ENCODE data around the gene SAA4.
"Not testable (repeated sequence)": the region's sequence is repeated elsewhere in the genome, so short reads cannot be mapped to it uniquely, and the experiment has no call there.

Gene SAA4

DNA sequence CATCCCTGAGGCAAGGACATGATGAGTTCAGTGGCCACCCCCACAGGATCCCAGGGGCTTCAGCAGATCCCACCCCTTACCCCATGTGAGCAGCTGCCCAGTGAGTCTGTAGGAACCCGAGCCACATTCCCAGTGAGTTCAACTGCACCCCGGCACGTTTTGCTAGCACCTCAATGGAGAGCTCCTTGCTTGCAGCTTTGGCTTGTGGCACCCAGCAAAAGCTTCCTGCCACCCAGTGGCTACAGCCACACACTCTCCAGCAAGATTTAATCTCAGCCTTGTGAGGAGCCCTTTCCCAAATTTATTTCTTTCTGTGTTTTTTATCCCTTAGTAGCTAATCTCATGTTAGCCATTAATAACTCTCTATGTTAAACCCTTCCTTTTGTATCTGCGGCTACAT, 33.5 kb upstream of the SAA4 start:
- no peaks in the 10 kb centered on the region for H4K20me1 ChIP-seq (ENCODE audit: control insufficient read depth, insufficient read depth, low read depth, low read length)
- TF ChIP-seq, protein P1, sequence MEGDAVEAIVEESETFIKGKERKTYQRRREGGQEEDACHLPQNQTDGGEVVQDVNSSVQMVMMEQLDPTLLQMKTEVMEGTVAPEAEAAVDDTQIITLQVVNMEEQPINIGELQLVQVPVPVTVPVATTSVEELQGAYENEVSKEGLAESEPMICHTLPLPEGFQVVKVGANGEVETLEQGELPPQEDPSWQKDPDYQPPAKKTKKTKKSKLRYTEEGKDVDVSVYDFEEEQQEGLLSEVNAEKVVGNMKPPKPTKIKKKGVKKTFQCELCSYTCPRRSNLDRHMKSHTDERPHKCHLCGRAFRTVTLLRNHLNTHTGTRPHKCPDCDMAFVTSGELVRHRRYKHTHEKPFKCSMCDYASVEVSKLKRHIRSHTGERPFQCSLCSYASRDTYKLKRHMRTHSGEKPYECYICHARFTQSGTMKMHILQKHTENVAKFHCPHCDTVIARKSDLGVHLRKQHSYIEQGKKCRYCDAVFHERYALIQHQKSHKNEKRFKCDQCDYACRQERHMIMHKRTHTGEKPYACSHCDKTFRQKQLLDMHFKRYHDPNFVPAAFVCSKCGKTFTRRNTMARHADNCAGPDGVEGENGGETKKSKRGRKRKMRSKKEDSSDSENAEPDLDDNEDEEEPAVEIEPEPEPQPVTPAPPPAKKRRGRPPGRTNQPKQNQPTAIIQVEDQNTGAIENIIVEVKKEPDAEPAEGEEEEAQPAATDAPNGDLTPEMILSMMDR (IDR thresholded peaks at IDR 0.05; ENCODE audit: low read depth, low read length, poor library complexity, severe bottlenecking), result no peak
- no peak for TF ChIP-seq EZH2phosphoT487 (IDR thresholded peaks at IDR 0.05; ENCODE audit: borderline replicate concordance, low read length)

DNA sequence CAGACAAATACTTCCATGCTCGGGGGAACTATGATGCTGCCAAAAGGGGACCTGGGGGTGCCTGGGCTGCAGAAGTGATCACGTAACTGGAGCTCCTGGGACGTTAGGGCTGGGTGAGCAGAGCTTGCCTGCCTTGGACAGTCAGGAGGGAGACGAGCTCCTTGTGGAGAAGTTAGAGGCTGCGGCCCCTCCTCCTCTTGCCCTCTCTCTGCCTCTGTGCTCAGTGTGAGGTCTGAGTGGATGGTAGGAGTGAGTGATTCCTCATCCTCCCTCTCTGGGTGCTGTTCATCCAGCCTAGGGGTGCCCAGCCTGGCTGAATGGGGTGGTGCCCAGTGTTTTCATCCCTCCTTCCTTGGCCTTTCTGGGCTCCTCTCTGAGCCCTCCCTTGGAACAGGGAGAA, 32.6 kb upstream of the SAA4 start:
- H3K4me3 ChIP-seq (ENCODE audit: low read length); H3F3A ChIP-seq (ENCODE audit: control insufficient read depth, insufficient read depth); H4K20me1 ChIP-seq (ENCODE audit: control insufficient read depth, insufficient read depth, low read depth, low read length); H3K9me3 ChIP-seq (ENCODE audit: control insufficient read depth, insufficient read depth, low read length); H3K36me3 ChIP-seq (ENCODE audit: control insufficient read depth, low read length); H3K27ac ChIP-seq (ENCODE audit: low read depth, low read length); H3K4me2 ChIP-seq (ENCODE audit: low read length); H3K4me1 ChIP-seq (ENCODE audit: control insufficient read depth, low read length); H3K9me2 ChIP-seq (replicated peaks; ENCODE audit: control insufficient read depth, low read length); H3K79me2 ChIP-seq (ENCODE audit: control insufficient read depth, low read length); H3K27me3 ChIP-seq (ENCODE audit: control insufficient read depth, low read length): not testable (repeated sequence)

More for the DNA sequence above, 33.5 kb upstream of the SAA4 start:
- H3K4me2 ChIP-seq (ENCODE audit: low read length), result no peak overlapping the region
- H3K79me2 ChIP-seq (ENCODE audit: control insufficient read depth, low read length), result no peaks in the 10 kb centered on the region
- no peaks in the 10 kb centered on the region for H3K4me1 ChIP-seq (ENCODE audit: control insufficient read depth, low read length)
- H3K9me2 ChIP-seq (replicated peaks; ENCODE audit: control insufficient read depth, low read length), result no peaks in the 10 kb centered on the region
- no peak overlapping the region for H3K27ac ChIP-seq (ENCODE audit: low read depth, low read length)
- H3K9me3 ChIP-seq (ENCODE audit: control insufficient read depth, insufficient read depth, low read length), result no peaks in the 10 kb centered on the region
- no peaks in the 10 kb centered on the region for H3K36me3 ChIP-seq (ENCODE audit: control insufficient read depth, low read length)
- no peak overlapping the region for H3K4me3 ChIP-seq (ENCODE audit: low read length)
- H3F3A ChIP-seq (ENCODE audit: control insufficient read depth, insufficient read depth), result no peaks in the 10 kb centered on the region
- H3K27me3 ChIP-seq (ENCODE audit: control insufficient read depth, low read length), result peaks cover 9% of the 10 kb centered on the region

DNA sequence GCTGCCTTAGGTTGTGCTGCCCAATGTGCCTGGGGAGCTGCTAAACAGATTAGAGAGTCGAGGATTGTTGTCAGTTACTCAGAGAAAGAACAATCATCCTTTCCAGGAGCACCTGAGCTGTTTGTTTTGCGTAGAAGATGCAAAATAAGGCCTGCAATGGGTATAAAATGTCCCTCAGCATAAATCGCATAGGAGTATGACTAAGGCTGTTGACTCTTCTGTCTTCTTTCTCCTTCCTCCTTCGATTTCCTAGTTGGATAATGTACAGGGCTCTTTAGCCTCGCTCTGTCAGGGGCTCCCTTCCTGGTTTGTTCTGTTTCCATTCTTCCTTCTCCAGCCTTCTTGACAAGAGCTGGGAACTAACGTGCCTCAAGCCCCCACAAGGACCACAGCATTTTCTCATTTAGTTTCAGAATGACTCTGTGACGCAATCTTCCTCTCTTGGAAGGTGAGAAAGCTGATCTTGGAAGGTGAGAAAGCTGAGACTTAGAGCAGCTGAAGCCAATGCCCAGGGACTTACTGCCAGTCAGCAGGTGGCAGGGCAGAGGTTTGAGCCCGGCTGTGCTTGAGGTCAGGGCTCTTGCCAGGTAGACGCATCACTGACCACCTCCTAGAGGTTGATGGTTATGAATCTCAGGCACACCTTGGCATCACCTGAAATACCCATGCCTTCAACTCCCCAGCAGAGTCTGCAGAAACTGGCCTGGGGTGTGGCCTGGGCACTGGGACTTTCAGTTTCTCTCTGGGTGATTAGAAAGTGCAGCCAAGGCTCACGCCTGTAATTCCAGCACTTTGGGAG, 30.9 kb upstream of the SAA4 start:
- H3K9me2 ChIP-seq (replicated peaks; ENCODE audit: control insufficient read depth, low read length); H4K20me1 ChIP-seq (ENCODE audit: control insufficient read depth, insufficient read depth, low read depth, low read length); H3K4me3 ChIP-seq (ENCODE audit: low read length); H3K27ac ChIP-seq (ENCODE audit: low read depth, low read length); H3K36me3 ChIP-seq (ENCODE audit: control insufficient read depth, low read length); H3K4me1 ChIP-seq (ENCODE audit: control insufficient read depth, low read length); H3K4me2 ChIP-seq (ENCODE audit: low read length); H3K79me2 ChIP-seq (ENCODE audit: control insufficient read depth, low read length); H3K9me3 ChIP-seq (ENCODE audit: control insufficient read depth, insufficient read depth, low read length); H3F3A ChIP-seq (ENCODE audit: control insufficient read depth, insufficient read depth): not testable (repeated sequence)
- peaks cover 17% of the 10 kb centered on the region for H3K27me3 ChIP-seq (ENCODE audit: control insufficient read depth, low read length)

DNA sequence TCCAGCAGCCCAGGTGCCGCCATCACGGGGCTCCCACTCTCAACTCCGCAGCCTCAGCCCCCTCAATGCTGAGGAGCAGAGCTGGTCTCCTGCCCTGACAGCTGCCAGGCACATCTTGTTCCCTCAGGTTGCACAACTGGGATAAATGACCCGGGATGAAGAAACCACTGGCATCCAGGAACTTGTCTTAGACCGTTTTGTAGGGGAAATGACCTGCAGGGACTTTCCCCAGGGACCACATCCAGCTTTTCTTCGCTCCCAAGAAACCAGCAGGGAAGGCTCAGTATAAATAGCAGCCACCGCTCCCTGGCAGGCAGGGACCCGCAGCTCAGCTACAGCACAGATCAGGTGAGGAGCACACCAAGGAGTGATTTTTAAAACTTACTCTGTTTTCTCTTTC, 29.3 kb upstream of the SAA4 start, which contains the start of gene SAA1:
SAA1 (plus strand) TSS at position 316 of the 400 bp plus-strand sequence. CDS start 624 bp downstream, outside the sequence.
- H3K79me2 ChIP-seq (ENCODE audit: control insufficient read depth, low read length), result no peaks in the 10 kb centered on the region
- H3K4me3 ChIP-seq (ENCODE audit: low read length), result no peak within 1 kb of the TSS
- no peaks in the 10 kb centered on the region for H3K9me3 ChIP-seq (ENCODE audit: control insufficient read depth, insufficient read depth, low read length)
- no peaks in the 10 kb centered on the region for H3K36me3 ChIP-seq (ENCODE audit: control insufficient read depth, low read length)
- no peaks in the 10 kb centered on the region for H3K9me2 ChIP-seq (replicated peaks; ENCODE audit: control insufficient read depth, low read length)
- no peaks in the 10 kb centered on the region for H4K20me1 ChIP-seq (ENCODE audit: control insufficient read depth, insufficient read depth, low read depth, low read length)
- no peaks in the 10 kb centered on the region for H3F3A ChIP-seq (ENCODE audit: control insufficient read depth, insufficient read depth)
- no peak within 1 kb of the TSS for H3K4me2 ChIP-seq (ENCODE audit: low read length)
- H3K27me3 ChIP-seq (ENCODE audit: control insufficient read depth, low read length), result peaks cover 17% of the 10 kb centered on the region
- no peak within 1 kb of the TSS for H3K27ac ChIP-seq (ENCODE audit: low read depth, low read length)
- no peak for TF ChIP-seq EZH2phosphoT487 (IDR thresholded peaks at IDR 0.05; ENCODE audit: borderline replicate concordance, low read length)
- TF ChIP-seq, protein P1 (IDR thresholded peaks at IDR 0.05; ENCODE audit: low read depth, low read length, poor library complexity, severe bottlenecking), result no peak
- no peaks in the 10 kb centered on the region for H3K4me1 ChIP-seq (ENCODE audit: control insufficient read depth, low read length)
